Adrenal gland (tissue), 5 donors: Measurements from ENCODE around the gene AKT1S1.

Experiments
- CTCF ChIP-seq, 6 experiments: fragments of 450-650 bp in 4 of 6; fragments of 200-600 bp in 2 of 6; sonication (generic) in 1 of 6; IDR thresholded peaks; 1 replicate in 5 of 6; 2 replicates in 1 of 6; pipeline versions ENCODE4 v1.5.1 to v1.8.0; 2016 to 2021; ENCODE audit warnings: antibody characterized with exemption in 6 of 6, mild to moderate bottlenecking in 2 of 6, moderate library complexity in 1 of 6
- POLR2A ChIP-seq, 2 donors: fragments of 450-650 bp; IDR thresholded peaks; one replicate each; pipeline ENCODE4 v1.6.1; 2017; ENCODE audit warnings: antibody characterized with exemption in 2 of 2, mild to moderate bottlenecking in 2 of 2, moderate library complexity in 1 of 2
- donor health status: DM: no; HTN: no; CAD: no.

DNA sequence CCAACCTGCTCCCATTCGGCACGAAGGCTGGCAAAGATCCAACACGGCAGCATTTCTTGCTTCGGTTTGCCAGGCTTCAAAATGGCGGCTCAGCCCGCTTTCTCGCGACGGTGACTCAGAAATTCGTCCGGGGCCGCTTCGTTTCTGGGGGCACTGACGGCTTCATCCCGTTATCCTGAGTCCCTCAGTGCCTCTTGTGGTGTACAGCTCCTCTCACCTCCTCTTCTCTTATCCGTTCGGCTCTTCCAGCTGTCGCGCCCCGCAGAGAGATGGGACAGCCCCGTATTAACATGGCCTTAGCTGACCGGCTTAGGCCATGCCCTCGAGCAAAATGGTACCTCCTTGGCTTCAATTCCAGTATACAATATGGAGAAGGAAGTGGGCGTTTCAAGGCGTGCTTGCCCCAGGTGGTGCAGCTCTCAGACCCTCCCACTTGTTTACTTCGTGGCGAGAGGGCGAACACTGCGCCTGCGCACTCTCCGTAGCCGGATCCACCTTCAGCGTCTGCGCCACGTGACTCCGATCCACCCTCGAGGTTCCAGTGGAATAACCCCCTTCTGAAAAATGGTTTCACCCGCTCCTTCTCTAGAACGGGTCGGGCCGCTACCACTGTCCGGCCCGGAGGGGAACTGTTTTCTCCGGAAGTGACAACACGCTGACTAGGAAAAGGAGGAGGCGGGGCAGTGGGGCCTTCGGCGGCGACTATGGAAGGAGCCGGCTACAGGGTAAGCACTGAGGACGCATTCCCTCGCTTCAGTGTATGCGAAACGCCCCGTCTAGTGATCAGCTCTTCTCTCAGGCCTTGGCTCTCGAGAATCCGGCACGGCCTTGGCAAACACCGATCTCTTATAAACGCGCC lies at the start of gene AKT1S1, which contains the start of gene TBC1D17:
- no peak for TF ChIP-seq CTCF (IDR thresholded peaks at IDR 0.05)
- TF ChIP-seq POLR2A (IDR thresholded peaks at IDR 0.05), result peak; percentile 88 to 91
